ENCODE measurements around the gene PLA2G4A. TPM values are rescaled to one million over a fixed set of nuclear protein-coding genes. Genes with fewer than 3 reads are reported as not detected.
"Not testable (repeated sequence)": the region's sequence is repeated elsewhere in the genome, so short reads cannot be mapped to it uniquely, and the experiment has no call there.

Gene PLA2G4A
- total and polyA plus RNA-seq, 2 experiments from 2014 or later: 1.6 to 2.9 TPM

- H3K36me3 ChIP-seq (ENCODE audit: low read depth): no peaks in the 10 kb centered on the region
- no peak overlapping the region for H3K4me3 ChIP-seq
- no peaks in the 10 kb centered on the region for H3F3A ChIP-seq (ENCODE audit: insufficient read depth)
- no peak overlapping the region for H3K4me2 ChIP-seq (ENCODE audit: unreplicated experiment)
- no peak overlapping the region for H3K27ac ChIP-seq
- 54% methylated on average over 3 of the region's 3 CpGs for WGBS, 2 experiments (ENCODE audit: low coverage in 1 of 2, low lambda C conversion rate in 2 of 2, missing lambda C conversion rate in 2 of 2)
- no peaks in the 10 kb centered on the region for H3K79me2 ChIP-seq (ENCODE audit: insufficient read depth)
- 0 out of 2 replicates have a peak, but pooled peaks cover 16% of the 10 kb centered on the region for H3K4me1 ChIP-seq (ENCODE audit: insufficient read depth)
- no peak overlapping the region for H2AFZ ChIP-seq
- no peaks in the 10 kb centered on the region for H4K20me1 ChIP-seq (ENCODE audit: insufficient read depth)
- DNase-seq: no peak
- no peaks in the 10 kb centered on the region for H3K27me3 ChIP-seq (replicated peaks; ENCODE audit: insufficient read depth)
- H3K9ac ChIP-seq: no peak overlapping the region
- no peak for TF ChIP-seq EZH2phosphoT487 (IDR thresholded peaks at IDR 0.05; ENCODE audit: insufficient read depth, low read depth)
- TF ChIP-seq EZH2 (IDR thresholded peaks at IDR 0.05; ENCODE audit: insufficient read depth, poor library complexity, severe bottlenecking): no peak
- no peaks in the 10 kb centered on the region; the same call in 1 of the 2 replicates for H3K9me2 ChIP-seq (ENCODE audit: insufficient read depth)
- H3K9me3 ChIP-seq (ENCODE audit: low read depth): no peaks in the 10 kb centered on the region
- in situ Hi-C loops (cut with MboI): no loop called here
Measured at GRCh38 chr1:186904361-186904760, 75.6 kb downstream of the PLA2G4A start.

- H3K4me1 ChIP-seq (ENCODE audit: insufficient read depth): 0 out of 2 replicates have a peak, but pooled peaks cover 16% of the 10 kb centered on the region
- in situ Hi-C loops (cut with MboI): no loop called here
- H2AFZ ChIP-seq: no peak overlapping the region
- no peaks in the 10 kb centered on the region for H3K9me3 ChIP-seq (ENCODE audit: low read depth)
- DNase-seq: no peak
- H3K9me2 ChIP-seq (ENCODE audit: insufficient read depth): no peaks in the 10 kb centered on the region
- H3K79me2 ChIP-seq (ENCODE audit: insufficient read depth): no peaks in the 10 kb centered on the region
- H3K27ac ChIP-seq: no peak overlapping the region
- no peak overlapping the region for H3K4me3 ChIP-seq
- H3K9ac ChIP-seq: no peak overlapping the region
- no peak overlapping the region for H3K4me2 ChIP-seq (ENCODE audit: unreplicated experiment)
- no peaks in the 10 kb centered on the region for H3F3A ChIP-seq (ENCODE audit: insufficient read depth)
- TF ChIP-seq EZH2phosphoT487 (IDR thresholded peaks at IDR 0.05; ENCODE audit: insufficient read depth, low read depth) (no peak), EZH2 (IDR thresholded peaks at IDR 0.05; ENCODE audit: insufficient read depth, poor library complexity, severe bottlenecking) (no peak)
- no peaks in the 10 kb centered on the region for H3K27me3 ChIP-seq (replicated peaks; ENCODE audit: insufficient read depth)
- H3K36me3 ChIP-seq (ENCODE audit: low read depth): no peaks in the 10 kb centered on the region
- H4K20me1 ChIP-seq (ENCODE audit: insufficient read depth): no peaks in the 10 kb centered on the region
- 3 to 9% methylated on average over 1 of the region's 1 CpG for WGBS, 2 experiments (ENCODE audit: low coverage in 1 of 2, low lambda C conversion rate in 2 of 2, missing lambda C conversion rate in 2 of 2)
Measured at GRCh38 chr1:186905561-186905960, 76.8 kb downstream of the PLA2G4A start.

GRCh38 chr1:186915555-186915954, 86.8 kb downstream of the PLA2G4A start:
- no peaks in the 10 kb centered on the region for H3K9me3 ChIP-seq (ENCODE audit: low read depth)
- 44 to 48% methylated on average over 4 of the region's 4 CpGs for WGBS, 2 experiments (ENCODE audit: low coverage in 1 of 2, low lambda C conversion rate in 2 of 2, missing lambda C conversion rate in 2 of 2)
- no peak overlapping the region for H3K9ac ChIP-seq
- no peaks in the 10 kb centered on the region for H3K27me3 ChIP-seq (replicated peaks; ENCODE audit: insufficient read depth)
- no peak for DNase-seq
- no peak for TF ChIP-seq EZH2 (IDR thresholded peaks at IDR 0.05; ENCODE audit: insufficient read depth, poor library complexity, severe bottlenecking)
- TF ChIP-seq EZH2phosphoT487 (IDR thresholded peaks at IDR 0.05; ENCODE audit: insufficient read depth, low read depth): no peak
- no peak overlapping the region for H3K27ac ChIP-seq
- H3K79me2 ChIP-seq (ENCODE audit: insufficient read depth): no peaks in the 10 kb centered on the region
- H3K4me3 ChIP-seq: no peak overlapping the region
- no peak overlapping the region; the same call in 1 of the 2 replicates for H2AFZ ChIP-seq
- H4K20me1 ChIP-seq (ENCODE audit: insufficient read depth): no peaks in the 10 kb centered on the region
- in situ Hi-C loops (cut with MboI): no loop called here
- no peaks in the 10 kb centered on the region for H3K4me1 ChIP-seq (ENCODE audit: insufficient read depth)
- H3K9me2 ChIP-seq (ENCODE audit: insufficient read depth): no peaks in the 10 kb centered on the region
- H3K4me2 ChIP-seq (ENCODE audit: unreplicated experiment): no peak overlapping the region
- no peaks in the 10 kb centered on the region for H3F3A ChIP-seq (ENCODE audit: insufficient read depth)
- no peaks in the 10 kb centered on the region for H3K36me3 ChIP-seq (ENCODE audit: low read depth)

GRCh38 chr1:186917106-186917786, 88.5 kb downstream of the PLA2G4A start:
- H3K4me2 ChIP-seq (ENCODE audit: unreplicated experiment); H3K9me3 ChIP-seq (ENCODE audit: low read depth); H3K9me2 ChIP-seq (ENCODE audit: insufficient read depth); H3F3A ChIP-seq (ENCODE audit: insufficient read depth); H4K20me1 ChIP-seq (ENCODE audit: insufficient read depth); H3K4me1 ChIP-seq (ENCODE audit: insufficient read depth); H3K27ac ChIP-seq; H3K79me2 ChIP-seq (ENCODE audit: insufficient read depth); H2AFZ ChIP-seq; H3K9ac ChIP-seq; H3K4me3 ChIP-seq; H3K27me3 ChIP-seq (replicated peaks; ENCODE audit: insufficient read depth); H3K36me3 ChIP-seq (ENCODE audit: low read depth); in situ Hi-C loops (cut with MboI): not testable (repeated sequence)
- 85 to 90% methylated on average over 14 of the region's 14 CpGs for WGBS, 2 experiments (ENCODE audit: low coverage in 1 of 2, low lambda C conversion rate in 2 of 2, missing lambda C conversion rate in 2 of 2)
- peak; percentile 59 for DNase-seq

- H4K20me1 ChIP-seq (ENCODE audit: insufficient read depth); H3K9ac ChIP-seq; H3K9me3 ChIP-seq (ENCODE audit: low read depth); H3F3A ChIP-seq (ENCODE audit: insufficient read depth); DNase-seq; H2AFZ ChIP-seq; H3K4me2 ChIP-seq (ENCODE audit: unreplicated experiment); H3K79me2 ChIP-seq (ENCODE audit: insufficient read depth); H3K4me1 ChIP-seq (ENCODE audit: insufficient read depth); in situ Hi-C loops (cut with MboI); H3K36me3 ChIP-seq (ENCODE audit: low read depth); H3K27me3 ChIP-seq (replicated peaks; ENCODE audit: insufficient read depth); H3K4me3 ChIP-seq; H3K9me2 ChIP-seq (ENCODE audit: insufficient read depth); H3K27ac ChIP-seq: not testable (repeated sequence)
- WGBS, 2 experiments (ENCODE audit: low coverage in 1 of 2, low lambda C conversion rate in 2 of 2, missing lambda C conversion rate in 2 of 2): 88 to 95% methylated on average over 5 of the region's 5 CpGs
Measured at GRCh38 chr1:186921386-186921785, 92.6 kb downstream of the PLA2G4A start.

- H3K79me2 ChIP-seq (ENCODE audit: insufficient read depth); H3K4me3 ChIP-seq; H3K9me2 ChIP-seq (ENCODE audit: insufficient read depth); H3K4me2 ChIP-seq (ENCODE audit: unreplicated experiment); H2AFZ ChIP-seq; H3K36me3 ChIP-seq (ENCODE audit: low read depth); in situ Hi-C loops (cut with MboI); H3K27me3 ChIP-seq (replicated peaks; ENCODE audit: insufficient read depth); DNase-seq; H3K9ac ChIP-seq; H3K4me1 ChIP-seq (ENCODE audit: insufficient read depth); H3K27ac ChIP-seq; H3K9me3 ChIP-seq (ENCODE audit: low read depth); H3F3A ChIP-seq (ENCODE audit: insufficient read depth); H4K20me1 ChIP-seq (ENCODE audit: insufficient read depth): not testable (repeated sequence)
- 47 to 54% methylated on average over 4 of the region's 4 CpGs for WGBS, 2 experiments (ENCODE audit: low coverage in 1 of 2, low lambda C conversion rate in 2 of 2, missing lambda C conversion rate in 2 of 2)
Measured at GRCh38 chr1:186922814-186923213, 94.1 kb downstream of the PLA2G4A start.
